CD4-positive, alpha-beta T cell treated with Interleukin-6 for 4 hours (primary cell): ENCODE results near the gene IRX6.

Experiments used
- DNase-seq: peaks from one replicate; pipeline ENCODE4 v3.0.0-alpha.2; 2020; ENCODE audit warnings: mixed read lengths

The IRX6 gene

DNA sequence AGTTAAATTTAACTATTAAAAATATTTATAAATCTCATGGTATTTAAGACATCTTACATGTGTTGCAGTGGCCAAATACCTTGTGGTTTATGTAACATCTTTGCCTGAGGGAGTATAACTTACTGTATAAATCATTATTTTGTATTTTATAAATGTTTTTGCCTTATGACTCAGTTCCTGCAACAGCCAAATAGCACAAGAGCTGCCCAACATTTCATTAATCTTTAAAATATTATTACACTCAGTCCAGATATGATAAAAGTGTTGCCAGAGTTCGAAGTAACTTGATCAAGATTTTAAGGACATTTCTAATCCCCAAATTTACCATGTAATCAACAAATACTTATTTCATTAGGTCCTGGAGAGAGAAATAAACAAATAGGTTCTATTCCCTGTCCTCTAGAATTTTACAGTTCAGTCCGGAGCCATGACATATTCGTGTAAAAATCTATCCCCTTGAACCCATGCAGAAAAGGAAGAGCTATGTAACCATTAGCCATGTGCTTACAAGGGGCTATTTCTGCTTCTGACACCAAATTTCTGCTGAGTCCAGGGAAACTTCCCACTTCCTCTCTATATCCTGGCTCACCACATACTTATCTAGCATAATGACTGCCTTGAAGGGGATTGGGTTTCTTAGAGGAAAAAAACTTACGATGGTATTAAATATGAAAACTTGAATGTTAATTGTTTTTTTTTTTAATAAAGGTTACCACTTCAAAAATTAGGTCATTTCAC is 44.0 kb downstream of the IRX6 start:
- DNase-seq, result no peak

- DNase-seq, result no peak
These were observed 45.1 kb downstream of the IRX6 start for GRCh38 chr16:55369151-55369550.

DNA sequence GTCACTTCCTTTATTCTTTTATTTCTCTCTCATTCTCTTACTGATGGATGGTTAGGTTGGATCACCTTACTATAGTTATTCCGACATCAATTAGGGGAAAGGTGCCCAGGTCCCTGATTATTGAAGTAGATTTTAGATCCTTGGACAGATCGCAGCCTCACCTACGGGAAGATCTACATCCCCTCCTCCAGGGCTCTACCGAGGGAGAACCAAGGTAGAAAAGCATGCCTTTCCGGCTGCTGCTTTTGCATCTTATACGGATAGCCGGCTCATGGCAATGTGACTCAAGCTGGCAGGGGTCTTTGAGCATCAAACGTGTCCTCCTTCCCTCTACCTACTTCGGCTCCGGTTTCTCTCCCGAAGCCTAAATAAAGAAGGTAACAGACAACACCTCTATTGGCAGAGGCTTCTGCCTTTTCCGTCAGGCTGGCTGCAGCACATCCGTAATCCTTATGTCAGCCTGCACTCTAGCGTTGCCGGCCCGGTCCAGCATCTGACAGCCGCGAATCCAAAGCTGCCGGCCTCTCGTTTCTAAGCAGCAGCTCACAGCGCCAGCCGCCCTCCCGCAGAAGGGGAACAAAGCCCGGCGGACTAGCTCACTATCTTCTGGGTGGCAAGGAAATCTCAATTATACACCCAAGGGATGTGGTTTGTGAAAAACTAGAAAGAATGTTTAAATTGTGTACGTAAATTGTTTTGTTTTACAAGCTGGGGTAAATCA is 46.9 kb downstream of the IRX6 start:
- DNase-seq, result no peak

- no peak for DNase-seq
These were observed 48.9 kb downstream of the IRX6 start for GRCh38 chr16:55372792-55373488.

DNA sequence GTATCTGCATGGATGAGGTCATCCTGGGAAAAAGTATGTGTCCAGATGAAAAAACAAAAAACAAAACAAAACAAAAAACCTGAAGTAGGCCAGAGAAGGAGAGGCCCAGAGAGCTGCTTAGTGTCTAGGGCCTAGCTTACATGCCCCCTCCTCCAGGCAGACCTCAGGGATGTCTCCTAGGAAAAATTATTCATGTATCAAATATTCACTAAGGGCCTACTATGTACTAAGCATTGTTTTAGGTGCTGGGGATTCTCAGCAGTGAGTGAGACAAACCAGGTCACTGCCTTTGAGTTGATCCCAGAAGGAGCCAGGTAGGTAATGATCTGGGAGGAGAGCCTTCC is 49.5 kb downstream of the IRX6 start:
- DNase-seq, result no peak

DNA sequence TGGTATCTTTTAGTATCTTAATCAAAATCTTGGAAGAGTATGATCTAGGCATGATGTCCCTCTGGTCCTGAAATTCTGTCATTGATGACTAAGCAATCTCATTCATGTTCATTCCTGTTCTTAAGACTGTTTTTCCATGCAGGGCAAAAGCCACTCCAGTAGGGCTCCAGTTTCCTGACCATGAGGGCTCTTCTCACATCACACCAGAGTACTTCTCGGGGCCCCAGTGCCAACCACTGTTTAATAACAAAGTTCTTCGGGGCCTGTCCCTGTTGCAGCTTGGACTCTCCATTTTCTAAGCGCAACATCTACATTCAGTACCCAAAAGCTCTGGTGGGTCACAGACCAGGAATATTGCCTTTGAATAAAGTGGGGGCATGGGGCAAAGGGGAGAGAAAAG is 52.0 kb downstream of the IRX6 start:
- no peak for DNase-seq

- no peak for DNase-seq
These were observed 52.7 kb downstream of the IRX6 start for GRCh38 chr16:55376567-55377167.

GRCh38 chr16:55377840-55378239 is 53.8 kb downstream of the IRX6 start:
- DNase-seq, result no peak

- no peak for DNase-seq
These were observed 54.6 kb downstream of the IRX6 start for GRCh38 chr16:55378616-55379015.

DNA sequence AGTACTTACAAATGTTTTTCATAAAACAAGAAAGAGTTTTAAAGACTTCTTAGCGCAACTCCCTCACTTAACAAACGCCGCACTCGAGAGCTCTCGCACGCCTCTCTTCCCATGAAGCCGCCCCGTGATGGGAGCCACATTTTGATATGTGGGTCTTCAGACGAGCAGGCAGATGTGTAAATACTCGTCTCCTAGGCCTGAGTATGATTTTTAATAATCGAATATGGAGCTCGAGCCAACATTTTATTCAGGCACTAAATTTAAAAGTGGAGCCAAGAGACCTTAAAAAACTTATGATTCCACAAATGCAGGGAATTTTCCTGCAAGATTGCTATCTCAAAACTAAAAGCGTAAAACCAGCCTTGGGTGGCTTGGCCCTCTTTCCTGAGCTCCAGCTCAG is 55.4 kb downstream of the IRX6 start:
- DNase-seq, result no peak

DNA sequence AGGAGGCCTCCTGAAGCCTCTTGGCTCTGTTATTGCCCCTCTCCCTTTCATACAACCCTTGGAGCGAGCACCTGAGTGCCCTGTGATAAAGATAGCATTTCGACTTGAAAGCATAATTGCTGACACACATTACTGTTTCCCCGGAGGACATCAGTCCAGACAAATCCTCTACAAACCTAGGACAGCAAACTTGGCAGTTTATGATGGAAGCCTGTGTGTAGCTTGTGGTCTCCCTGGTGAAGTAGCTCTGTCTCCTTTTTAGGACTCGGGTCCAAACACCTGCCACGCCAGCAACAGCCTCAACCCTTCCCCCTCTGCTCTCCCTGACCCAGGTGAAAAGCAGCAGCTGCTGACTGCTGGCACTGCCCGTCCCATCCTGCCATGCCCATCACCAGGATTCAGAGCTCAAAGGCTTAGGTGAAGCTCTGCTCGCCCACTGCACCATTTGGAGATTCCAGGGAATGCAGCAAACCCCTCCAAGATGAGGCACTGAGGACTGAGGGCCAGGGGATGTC is 55.9 kb downstream of the IRX6 start:
- DNase-seq, result no peak
